Measurements from ENCODE around the gene TLK1. TPM values are rescaled to one million over a fixed set of nuclear protein-coding genes. Genes with fewer than 3 reads are reported as not detected.

Gene TLK1
- polyA plus RNA-seq, 1 of the 3 experiments (the other 2 are of a cell fraction), result 4.8 TPM

DNA sequence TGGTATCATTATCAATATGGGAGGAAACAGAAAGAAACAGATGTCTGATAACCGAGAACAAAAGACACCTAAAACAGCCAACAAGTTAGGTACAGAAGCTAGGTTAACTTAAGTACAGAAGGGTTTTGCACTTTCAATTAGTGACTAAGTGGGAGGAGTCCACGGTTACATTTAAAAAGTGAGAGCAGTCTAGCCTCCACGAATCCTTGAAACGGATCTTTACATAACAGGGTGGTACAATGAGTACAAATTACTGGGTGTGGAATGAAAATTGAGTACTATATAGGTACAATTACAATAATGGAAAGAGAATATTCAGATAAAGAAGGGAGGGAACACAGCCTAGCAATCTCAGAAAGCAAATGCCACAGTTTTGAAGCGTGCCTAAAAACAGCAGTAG is 76.6 kb downstream of the TLK1 start:
- DNase-seq, result no peak
- no peak overlapping the region; a peak in 1 of 4 replicates for H3K27ac ChIP-seq (ENCODE audit: low read depth in 2 of 2, low read length in 1 of 2)
- no peak overlapping the region for H3K9ac ChIP-seq
- no peaks in the 10 kb centered on the region for H3K9me2 ChIP-seq
- no peak overlapping the region for H2AFZ ChIP-seq (ENCODE audit: low read depth)
- peaks cover 5 to 11% of the 10 kb centered on the region in 2 experiments for H3K36me3 ChIP-seq (replicated peaks in 1 of 2; ENCODE audit: control insufficient read depth in 1 of 2, insufficient read depth in 2 of 2, low read length in 1 of 2)
- H3K9me3 ChIP-seq, result no peaks in the 10 kb centered on the region
- 74% methylated on average over 5 of the region's 5 CpGs for WGBS (ENCODE audit: low lambda C conversion rate)
- H3K4me2 ChIP-seq, result no peak overlapping the region
- H3K27me3 ChIP-seq (ENCODE audit: insufficient read depth), result no peaks in the 10 kb centered on the region
- peaks cover 74% of the 10 kb centered on the region for H3K79me2 ChIP-seq (ENCODE audit: insufficient read depth)
- H4K20me1 ChIP-seq (ENCODE audit: insufficient read depth), result peaks cover 7% of the 10 kb centered on the region
- TF ChIP-seq USF1 (IDR thresholded peaks at IDR 0.05; ENCODE audit: borderline replicate concordance, low read depth), result no peak
- TF ChIP-seq TAF1 (IDR thresholded peaks at IDR 0.05; ENCODE audit: borderline replicate concordance, low read depth, low read length), result no peak
- no peak for TF ChIP-seq YY1 (IDR thresholded peaks at IDR 0.05; ENCODE audit: low read depth)
- TF ChIP-seq, protein P1, sequence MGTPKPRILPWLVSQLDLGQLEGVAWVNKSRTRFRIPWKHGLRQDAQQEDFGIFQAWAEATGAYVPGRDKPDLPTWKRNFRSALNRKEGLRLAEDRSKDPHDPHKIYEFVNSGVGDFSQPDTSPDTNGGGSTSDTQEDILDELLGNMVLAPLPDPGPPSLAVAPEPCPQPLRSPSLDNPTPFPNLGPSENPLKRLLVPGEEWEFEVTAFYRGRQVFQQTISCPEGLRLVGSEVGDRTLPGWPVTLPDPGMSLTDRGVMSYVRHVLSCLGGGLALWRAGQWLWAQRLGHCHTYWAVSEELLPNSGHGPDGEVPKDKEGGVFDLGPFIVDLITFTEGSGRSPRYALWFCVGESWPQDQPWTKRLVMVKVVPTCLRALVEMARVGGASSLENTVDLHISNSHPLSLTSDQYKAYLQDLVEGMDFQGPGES (IDR thresholded peaks at IDR 0.05; ENCODE audit: low read depth, low read length), result no peak
- TF ChIP-seq GATA2 (CRISPR knock-in tag; IDR thresholded peaks at IDR 0.05), result no peak
- no peak for TF ChIP-seq GABPA (IDR thresholded peaks at IDR 0.05; ENCODE audit: low read depth)
- no peak for TF ChIP-seq EZH2phosphoT487 (IDR thresholded peaks at IDR 0.05; ENCODE audit: borderline replicate concordance, low read depth)
- no peak for TF ChIP-seq FOXJ3 (CRISPR knock-in tag; IDR thresholded peaks at IDR 0.05)
- no peak for TF ChIP-seq USF2 (IDR thresholded peaks at IDR 0.05; ENCODE audit: borderline replicate concordance, low read depth, low read length)
- CTCF ChIA-PET, result no interaction called here
- H3K4me1 ChIP-seq (ENCODE audit: control insufficient read depth in 1 of 2, insufficient read depth in 2 of 2, low read depth in 1 of 2, low read length in 1 of 2), result peaks cover 0 to 4% of the 10 kb centered on the region in 2 experiments; a peak in 1 of 4 replicates
- peaks cover 12% of the 10 kb centered on the region for H3F3A ChIP-seq (replicated peaks; ENCODE audit: insufficient read depth)
- POLR2A ChIA-PET, result no interaction called here
- no peak overlapping the region for H3K4me3 ChIP-seq (ENCODE audit: low read depth in 2 of 2, low read length in 1 of 2)

GRCh38 chr2:171083451-171083850 is 77.2 kb downstream of the TLK1 start:
- no peak overlapping the region for H3K4me2 ChIP-seq
- 94% methylated on average over 2 of the region's 2 CpGs for WGBS (ENCODE audit: low lambda C conversion rate)
- no peaks in the 10 kb centered on the region for H3K27me3 ChIP-seq (ENCODE audit: insufficient read depth)
- H3K27ac ChIP-seq (ENCODE audit: low read depth in 2 of 2, low read length in 1 of 2), result no peak overlapping the region; a peak in 1 of 4 replicates
- DNase-seq, result no peak
- peaks cover 12% of the 10 kb centered on the region for H3F3A ChIP-seq (replicated peaks; ENCODE audit: insufficient read depth)
- H3K4me1 ChIP-seq (ENCODE audit: control insufficient read depth in 1 of 2, insufficient read depth in 2 of 2, low read depth in 1 of 2, low read length in 1 of 2), result peaks cover 0 to 4% of the 10 kb centered on the region in 2 experiments; a peak in 1 of 4 replicates
- ChIA-PET CTCF (interaction anchor here (1.0 to 2.0 kb wide), 2 partner anchors 15 to 109 kb away, joined by 3 to 5 read pairs; no protein-coding TSS in a partner anchor), POLR2A (no interaction called here)
- no peak overlapping the region for H3K4me3 ChIP-seq (ENCODE audit: low read depth in 2 of 2, low read length in 1 of 2)
- H3K9me2 ChIP-seq, result no peaks in the 10 kb centered on the region
- H3K79me2 ChIP-seq (ENCODE audit: insufficient read depth), result peaks cover 76% of the 10 kb centered on the region
- no peak overlapping the region for H2AFZ ChIP-seq (ENCODE audit: low read depth)
- H3K9ac ChIP-seq, result no peak overlapping the region
- no peaks in the 10 kb centered on the region for H3K9me3 ChIP-seq
- peaks cover 7% of the 10 kb centered on the region for H4K20me1 ChIP-seq (ENCODE audit: insufficient read depth)
- H3K36me3 ChIP-seq (replicated peaks in 1 of 2; ENCODE audit: control insufficient read depth in 1 of 2, insufficient read depth in 2 of 2, low read length in 1 of 2), result peaks cover 9 to 16% of the 10 kb centered on the region in 2 experiments
- TF ChIP-seq EZH2phosphoT487 (IDR thresholded peaks at IDR 0.05; ENCODE audit: borderline replicate concordance, low read depth) (no peak), USF2 (IDR thresholded peaks at IDR 0.05; ENCODE audit: borderline replicate concordance, low read depth, low read length) (no peak), REST (IDR thresholded peaks at IDR 0.05; ENCODE audit: low read depth, low read length) (no peak), CHD2 (IDR thresholded peaks at IDR 0.05; ENCODE audit: low read length, partially characterized antibody) (no peak), TAF1 (IDR thresholded peaks at IDR 0.05; ENCODE audit: borderline replicate concordance, low read depth, low read length) (no peak), MXI1 (IDR thresholded peaks at IDR 0.05; ENCODE audit: low read depth, low read length) (no peak), MEF2A (IDR thresholded peaks at IDR 0.05; ENCODE audit: borderline replicate concordance, low read depth) (no peak)
- TF ChIP-seq, protein P1 (IDR thresholded peaks at IDR 0.05; ENCODE audit: low read depth, low read length), result no peak
- TF ChIP-seq, protein P2, sequence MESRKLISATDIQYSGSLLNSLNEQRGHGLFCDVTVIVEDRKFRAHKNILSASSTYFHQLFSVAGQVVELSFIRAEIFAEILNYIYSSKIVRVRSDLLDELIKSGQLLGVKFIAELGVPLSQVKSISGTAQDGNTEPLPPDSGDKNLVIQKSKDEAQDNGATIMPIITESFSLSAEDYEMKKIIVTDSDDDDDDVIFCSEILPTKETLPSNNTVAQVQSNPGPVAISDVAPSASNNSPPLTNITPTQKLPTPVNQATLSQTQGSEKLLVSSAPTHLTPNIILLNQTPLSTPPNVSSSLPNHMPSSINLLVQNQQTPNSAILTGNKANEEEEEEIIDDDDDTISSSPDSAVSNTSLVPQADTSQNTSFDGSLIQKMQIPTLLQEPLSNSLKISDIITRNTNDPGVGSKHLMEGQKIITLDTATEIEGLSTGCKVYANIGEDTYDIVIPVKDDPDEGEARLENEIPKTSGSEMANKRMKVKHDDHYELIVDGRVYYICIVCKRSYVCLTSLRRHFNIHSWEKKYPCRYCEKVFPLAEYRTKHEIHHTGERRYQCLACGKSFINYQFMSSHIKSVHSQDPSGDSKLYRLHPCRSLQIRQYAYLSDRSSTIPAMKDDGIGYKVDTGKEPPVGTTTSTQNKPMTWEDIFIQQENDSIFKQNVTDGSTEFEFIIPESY (IDR thresholded peaks at IDR 0.05; ENCODE audit: borderline replicate concordance, low read depth), result no peak
